GM19372 (cell line): ENCODE measurements around the gene MARS1.
"Not testable (repeated sequence)": the region's sequence is repeated elsewhere in the genome, so short reads cannot be mapped to it uniquely, and the experiment has no call there.

Source experiments
- ATAC-seq: cut with Tn5 transposase; IDR thresholded peaks from one replicate; pipeline ENCODE4 v1.9.1; 2021; ENCODE audit warnings: mild to moderate bottlenecking, low read depth, moderate library complexity; ENCODE audit not compliant: unreplicated experiment

MARS1 gene

GRCh38 chr12:57487597-57488401 lies at the start of gene MARS1:
Gene MARS1 (plus strand): TSS chr12:57488068. CDS start chr12:57488091, 23 bp downstream.
- ATAC-seq: peak; percentile 99

- ATAC-seq: no peak
Observed at GRCh38 chr12:57438400-57438799, 49.5 kb upstream of the MARS1 start.

- ATAC-seq: no peak
Observed at GRCh38 chr12:57439762-57440266, 48.1 kb upstream of the MARS1 start.

- not testable (repeated sequence) for ATAC-seq
Observed at GRCh38 chr12:57441393-57441792, 46.5 kb upstream of the MARS1 start.

GRCh38 chr12:57441846-57442427 lies 45.9 kb upstream of the MARS1 start:
- no peak for ATAC-seq

GRCh38 chr12:57444337-57444736 lies 43.5 kb upstream of the MARS1 start:
- ATAC-seq: not testable (repeated sequence)

GRCh38 chr12:57444744-57445143 lies 43.1 kb upstream of the MARS1 start:
- no peak for ATAC-seq

GRCh38 chr12:57446292-57446960 lies 41.4 kb upstream of the MARS1 start:
- ATAC-seq: no peak

GRCh38 chr12:57448669-57449068 lies 39.2 kb upstream of the MARS1 start:
- no peak for ATAC-seq

- ATAC-seq: no peak
Observed at GRCh38 chr12:57449375-57449774, 38.5 kb upstream of the MARS1 start.

GRCh38 chr12:57450057-57450456 lies 37.8 kb upstream of the MARS1 start:
- ATAC-seq: no peak

- no peak for ATAC-seq
Observed at GRCh38 chr12:57451233-57451778, 36.6 kb upstream of the MARS1 start.

- ATAC-seq: no peak
Observed at GRCh38 chr12:57452181-57452936, 35.5 kb upstream of the MARS1 start.

GRCh38 chr12:57452937-57453509 lies 34.8 kb upstream of the MARS1 start:
- no peak for ATAC-seq

GRCh38 chr12:57454213-57454565 lies 33.7 kb upstream of the MARS1 start:
- no peak for ATAC-seq

GRCh38 chr12:57454566-57455373 lies 33.1 kb upstream of the MARS1 start, which contains the start of gene INHBE:
Gene INHBE (plus strand): TSS chr12:57455307. CDS start chr12:57455537, 230 bp downstream.
- no peak for ATAC-seq

GRCh38 chr12:57455374-57456144 lies 32.3 kb upstream of the MARS1 start:
- no peak for ATAC-seq

- ATAC-seq: no peak
Observed at GRCh38 chr12:57456145-57456700, 31.6 kb upstream of the MARS1 start.
